HG02678 (cell line): ENCODE measurements around the gene DPF3.

Experiments used
- ATAC-seq: cut with Tn5 transposase; IDR thresholded peaks from one replicate; pipeline ENCODE4 v1.9.1; 2021; ENCODE audit warnings: mild to moderate bottlenecking, moderate library complexity; ENCODE audit not compliant: unreplicated experiment

DPF3 gene

DNA sequence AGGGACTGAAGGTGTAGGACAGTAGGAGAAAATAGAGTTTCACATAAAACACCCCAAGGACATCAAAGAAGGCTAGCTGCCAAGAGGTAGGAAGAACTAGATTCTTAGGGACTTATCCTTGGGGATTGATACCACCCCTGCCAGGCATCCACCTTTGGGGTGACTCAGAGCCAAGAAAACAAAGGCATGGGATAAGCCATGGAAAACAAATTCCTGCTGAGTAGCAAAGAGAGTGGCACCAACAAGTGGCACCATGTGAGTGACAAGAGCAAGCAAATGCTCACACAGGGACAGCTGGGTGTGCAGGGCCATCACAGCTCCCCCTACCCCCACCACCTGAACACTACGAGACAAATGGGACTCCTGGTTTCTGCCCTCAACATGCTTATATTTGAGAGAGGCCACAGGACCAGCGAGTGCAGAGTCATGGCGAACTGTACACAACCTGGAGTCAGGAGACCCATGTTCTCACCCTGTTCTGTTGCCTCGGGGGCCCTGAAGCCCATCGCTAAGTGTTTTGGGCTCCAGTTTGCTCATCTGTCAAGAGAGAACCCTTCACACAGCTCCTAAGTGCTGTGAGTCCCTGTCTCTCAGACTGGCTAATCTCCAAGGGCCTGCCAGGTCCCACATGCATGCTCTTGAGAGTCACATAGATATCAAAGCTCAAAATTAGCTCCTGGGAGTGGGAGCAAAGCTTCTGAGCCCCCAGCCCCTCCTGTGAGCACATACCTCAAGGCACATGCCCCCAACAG lies 91.9 kb downstream of the DPF3 start:
- no peak for ATAC-seq

DNA sequence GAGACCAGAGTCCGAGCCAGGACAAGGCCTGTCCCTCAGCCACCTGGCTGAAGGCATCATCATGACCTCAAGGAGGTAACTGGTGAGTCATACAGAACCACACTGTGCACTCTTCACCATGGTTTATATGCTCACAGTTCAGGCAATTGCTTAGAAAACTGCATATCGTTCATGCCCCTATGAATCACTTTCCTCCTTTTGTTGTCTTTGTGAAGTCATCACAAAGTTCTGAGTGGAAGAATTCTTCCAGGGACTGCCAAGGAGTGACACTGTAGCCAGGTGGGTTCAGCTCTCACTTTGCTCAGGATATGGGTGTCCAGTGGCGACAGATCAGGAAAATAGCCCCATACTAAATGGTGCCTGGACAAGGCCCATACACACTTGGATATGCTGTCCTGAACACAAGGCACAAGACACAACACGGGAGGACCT lies 92.5 kb downstream of the DPF3 start:
- no peak for ATAC-seq

DNA sequence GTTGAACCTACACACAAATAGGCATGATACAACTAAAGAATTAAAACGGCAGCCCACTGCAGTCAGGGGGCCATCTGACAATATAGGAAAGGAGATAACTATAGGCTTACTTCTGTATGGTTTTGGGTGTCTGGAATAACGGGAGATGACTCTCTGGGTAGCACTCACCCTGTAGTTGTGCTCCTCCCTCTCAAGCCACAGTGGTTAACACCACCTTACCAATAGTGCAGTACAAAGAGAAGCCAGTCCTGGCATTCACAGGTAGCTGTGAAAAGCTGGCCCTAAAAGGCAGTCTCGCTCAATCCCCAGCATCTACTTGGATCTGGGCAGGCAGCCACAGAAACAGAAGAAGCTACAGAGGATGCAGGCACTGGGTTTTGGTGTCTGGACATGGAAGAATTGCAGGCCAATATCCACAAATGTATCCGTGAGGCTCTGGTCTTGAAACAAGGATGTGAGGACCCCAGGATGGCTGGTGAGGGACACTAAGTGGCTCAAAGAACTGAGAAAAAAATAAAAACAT lies 93.0 kb downstream of the DPF3 start:
- ATAC-seq, result no peak

DNA sequence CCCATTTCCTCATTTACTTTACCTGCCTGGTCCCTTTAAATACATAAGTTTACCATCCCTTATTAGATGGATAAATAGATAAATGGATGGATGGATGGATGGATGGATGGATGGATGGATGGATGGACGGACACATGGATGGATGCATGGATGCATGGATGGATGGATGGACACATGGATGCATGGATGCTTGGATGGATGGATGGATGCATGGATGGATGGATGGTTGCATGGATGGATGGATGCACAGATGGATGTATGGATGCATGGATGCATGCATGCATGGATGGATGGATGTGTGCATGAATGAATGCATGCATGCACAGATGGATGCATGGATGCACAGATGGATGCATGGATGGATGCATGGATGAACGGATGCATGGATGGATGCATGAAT lies 93.6 kb downstream of the DPF3 start:
- no peak for ATAC-seq

DNA sequence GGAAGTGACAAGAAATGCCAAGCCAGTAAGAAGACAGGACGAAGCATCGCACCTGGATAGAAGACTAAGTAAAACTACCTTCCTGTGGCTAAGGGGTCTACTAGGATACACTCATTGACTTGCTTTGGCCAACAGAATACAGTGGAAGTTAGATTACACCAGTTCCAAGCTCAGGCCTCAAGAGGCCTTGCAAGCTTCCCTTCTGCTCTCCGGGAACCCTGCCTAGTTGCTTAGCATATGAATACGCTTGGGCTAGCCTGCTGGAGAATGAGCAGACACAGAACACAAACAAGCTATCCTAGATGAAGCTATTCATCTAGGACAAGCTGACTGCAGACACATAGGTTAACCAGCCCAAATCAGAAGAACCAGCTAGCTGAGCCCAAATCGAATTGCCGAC lies 97.0 kb downstream of the DPF3 start:
- ATAC-seq, result no peak

DNA sequence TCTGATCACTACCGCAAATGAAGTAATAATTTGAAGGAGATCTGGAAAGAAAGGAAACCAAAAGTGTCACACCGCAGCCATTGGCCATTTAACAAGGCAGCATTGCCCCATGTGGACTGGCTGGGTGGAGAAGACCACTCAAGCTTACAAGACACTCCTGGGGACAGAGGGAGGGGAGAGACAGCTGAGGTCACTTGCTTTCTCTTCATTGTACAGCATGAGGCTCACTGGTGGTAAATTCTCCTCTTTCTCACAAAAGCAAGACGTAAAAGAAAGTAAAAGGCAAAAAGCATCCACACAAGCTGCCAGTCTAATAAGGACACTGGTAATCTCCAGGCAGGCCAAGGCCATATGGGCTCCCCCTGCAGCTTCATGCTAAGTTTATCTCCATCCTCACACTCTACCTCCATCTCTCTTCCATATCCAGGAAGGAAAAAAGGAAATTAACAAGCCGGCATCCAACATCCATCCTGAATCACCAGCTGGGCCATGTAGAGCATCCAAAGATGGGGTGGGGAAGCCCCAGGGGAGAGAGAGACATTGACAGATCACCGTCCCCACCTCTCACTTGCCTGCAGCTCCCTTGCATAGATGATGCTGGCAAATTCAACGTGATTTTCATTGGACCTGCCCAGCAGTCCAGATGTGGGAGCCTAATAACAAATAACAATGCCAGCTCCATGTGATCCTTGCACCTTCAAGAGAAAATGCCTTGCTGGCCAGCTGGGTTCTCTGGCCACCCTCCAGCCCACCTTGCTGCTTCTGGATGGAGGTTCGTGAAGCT lies 100.6 kb downstream of the DPF3 start:
- no peak for ATAC-seq

DNA sequence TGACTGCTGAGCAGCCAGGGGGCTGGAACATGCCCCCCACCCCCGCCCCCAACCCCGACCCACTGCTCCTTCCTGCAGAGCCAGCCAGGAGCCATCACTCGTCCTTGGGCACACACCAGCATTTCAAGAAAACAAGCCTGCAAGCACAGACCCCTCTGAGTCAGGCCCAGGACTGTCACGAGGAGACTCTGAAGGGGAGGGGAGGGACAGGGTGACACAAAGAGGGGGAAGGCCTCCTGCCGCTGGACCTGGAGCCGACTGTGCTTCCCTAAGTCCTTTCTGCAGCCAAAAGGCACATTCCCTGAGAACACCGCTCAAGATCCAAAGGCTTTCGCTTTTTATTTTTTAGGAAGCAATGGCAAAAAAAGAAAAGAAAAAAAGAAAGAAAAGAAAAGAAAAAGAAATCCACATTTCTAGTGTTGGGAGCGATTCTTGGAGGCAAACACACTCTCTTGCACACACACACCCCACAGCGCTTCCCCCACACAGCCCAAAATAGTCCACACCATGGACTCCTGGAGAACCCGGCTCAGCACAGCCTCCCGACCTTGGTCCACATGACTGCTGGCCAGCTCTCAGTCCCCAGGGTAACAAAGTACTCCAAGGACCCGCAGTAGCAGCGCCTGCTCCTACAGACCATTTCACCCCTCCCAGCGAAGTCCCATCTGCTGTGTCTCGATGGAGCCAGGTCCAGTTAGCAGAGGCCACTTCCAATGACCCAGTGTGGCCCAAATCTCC lies 101.7 kb downstream of the DPF3 start:
- no peak for ATAC-seq

DNA sequence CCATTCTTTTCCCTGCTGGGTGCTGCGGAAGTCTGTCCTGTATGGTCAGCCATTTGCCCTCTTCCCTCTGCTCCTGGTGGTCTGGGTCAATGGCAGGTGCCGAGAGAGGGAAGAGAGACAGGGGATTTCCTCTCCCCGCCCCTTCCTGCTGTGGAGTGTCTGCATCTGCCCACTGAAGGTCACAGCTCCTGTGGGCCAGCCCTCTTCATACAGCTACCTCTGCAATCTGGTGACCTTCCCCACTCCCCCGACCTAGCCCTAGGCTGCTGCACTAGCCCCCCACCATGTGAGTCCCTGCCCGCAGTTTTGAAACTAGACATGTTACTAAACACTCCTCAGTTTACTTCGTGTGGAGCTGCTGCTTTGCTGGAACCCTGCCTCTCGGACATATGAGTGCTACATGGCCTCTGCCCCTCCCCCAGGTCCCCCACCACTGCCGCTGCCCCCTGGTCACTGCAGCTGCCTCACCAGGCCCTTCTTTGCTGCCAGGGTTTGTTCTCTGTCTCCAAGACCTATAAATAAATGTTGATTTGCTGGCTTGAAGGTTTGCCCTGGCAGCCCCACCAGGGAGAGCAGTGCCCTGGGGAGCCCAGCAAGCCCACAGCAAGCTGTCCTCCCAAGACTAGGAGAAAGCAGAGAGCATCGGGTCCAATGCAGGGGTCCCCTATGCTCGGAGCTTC lies 102.9 kb downstream of the DPF3 start:
- no peak for ATAC-seq

DNA sequence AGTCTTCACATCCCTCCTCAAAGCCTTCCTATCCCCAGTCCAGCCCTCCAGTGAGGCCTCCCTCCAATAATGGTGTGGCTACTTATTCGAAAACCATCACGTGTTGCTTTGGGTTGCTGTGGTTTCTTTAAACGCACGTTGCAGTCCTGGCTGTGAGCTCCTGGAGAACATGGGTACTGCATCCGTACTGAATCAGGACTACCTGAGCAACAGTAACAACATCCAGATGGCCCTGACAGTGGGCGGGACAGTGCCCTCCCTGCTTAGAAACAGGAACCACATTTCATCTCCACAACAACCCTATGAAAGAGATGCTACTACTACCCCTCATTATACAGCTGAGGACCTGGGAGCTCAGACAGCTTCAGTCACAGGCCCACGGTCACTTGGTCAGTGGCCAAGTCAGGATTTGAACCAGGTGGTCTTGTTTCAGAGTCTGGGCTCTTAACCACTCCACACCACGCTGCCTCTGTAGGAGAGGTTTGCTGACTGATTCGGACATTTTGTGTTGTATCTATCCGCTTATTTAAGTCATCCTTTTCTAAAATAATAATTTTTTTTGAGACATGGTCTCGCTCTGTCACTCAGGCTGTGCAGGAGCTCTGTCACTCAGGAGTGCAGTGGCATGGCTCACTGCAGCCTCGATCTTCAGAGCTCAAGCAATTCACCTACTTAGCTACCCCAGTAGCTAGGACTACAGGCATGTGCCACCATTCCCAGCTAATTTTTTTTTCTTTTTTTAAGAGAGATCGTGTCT lies 104.8 kb downstream of the DPF3 start:
- ATAC-seq, result no peak

DNA sequence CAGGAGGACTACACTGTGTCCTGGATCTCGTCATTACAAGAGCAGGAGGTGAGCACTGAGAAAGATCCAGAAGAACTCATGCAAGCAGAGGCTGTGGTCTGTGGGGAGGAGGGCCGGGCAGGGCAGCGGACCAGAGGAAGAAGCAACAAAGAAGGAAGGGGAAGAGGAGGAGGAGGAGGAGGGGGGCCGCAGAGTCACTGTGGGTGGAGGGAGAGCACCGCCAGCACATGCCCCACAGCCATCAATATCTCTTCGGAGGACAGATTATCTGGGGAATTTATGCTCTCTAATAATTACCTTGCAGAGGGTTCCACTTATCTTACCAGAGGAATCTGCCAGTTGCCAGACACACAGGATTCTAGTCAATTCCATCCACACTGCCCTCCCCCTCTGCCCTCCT lies 105.6 kb downstream of the DPF3 start:
- no peak for ATAC-seq

DNA sequence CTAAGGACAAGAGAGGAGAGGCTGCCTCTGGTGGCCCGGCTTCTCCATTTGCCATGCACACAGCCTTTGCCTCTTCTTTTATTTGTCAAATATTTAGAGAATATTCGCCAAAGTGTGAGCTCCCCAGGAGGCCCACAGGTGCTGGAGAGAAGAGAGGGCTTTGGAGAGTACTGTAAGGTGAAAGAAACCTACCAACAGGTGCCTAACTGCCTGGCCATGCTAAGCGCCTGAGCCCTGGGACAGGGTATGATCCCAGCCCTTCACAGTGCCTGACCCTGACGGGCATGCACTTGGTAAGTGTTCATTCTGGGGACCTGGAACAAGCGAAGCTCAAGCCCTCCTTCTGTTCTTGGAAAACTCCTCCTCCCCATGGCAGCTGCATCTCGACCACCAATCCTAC lies 106.1 kb downstream of the DPF3 start:
- ATAC-seq, result no peak

DNA sequence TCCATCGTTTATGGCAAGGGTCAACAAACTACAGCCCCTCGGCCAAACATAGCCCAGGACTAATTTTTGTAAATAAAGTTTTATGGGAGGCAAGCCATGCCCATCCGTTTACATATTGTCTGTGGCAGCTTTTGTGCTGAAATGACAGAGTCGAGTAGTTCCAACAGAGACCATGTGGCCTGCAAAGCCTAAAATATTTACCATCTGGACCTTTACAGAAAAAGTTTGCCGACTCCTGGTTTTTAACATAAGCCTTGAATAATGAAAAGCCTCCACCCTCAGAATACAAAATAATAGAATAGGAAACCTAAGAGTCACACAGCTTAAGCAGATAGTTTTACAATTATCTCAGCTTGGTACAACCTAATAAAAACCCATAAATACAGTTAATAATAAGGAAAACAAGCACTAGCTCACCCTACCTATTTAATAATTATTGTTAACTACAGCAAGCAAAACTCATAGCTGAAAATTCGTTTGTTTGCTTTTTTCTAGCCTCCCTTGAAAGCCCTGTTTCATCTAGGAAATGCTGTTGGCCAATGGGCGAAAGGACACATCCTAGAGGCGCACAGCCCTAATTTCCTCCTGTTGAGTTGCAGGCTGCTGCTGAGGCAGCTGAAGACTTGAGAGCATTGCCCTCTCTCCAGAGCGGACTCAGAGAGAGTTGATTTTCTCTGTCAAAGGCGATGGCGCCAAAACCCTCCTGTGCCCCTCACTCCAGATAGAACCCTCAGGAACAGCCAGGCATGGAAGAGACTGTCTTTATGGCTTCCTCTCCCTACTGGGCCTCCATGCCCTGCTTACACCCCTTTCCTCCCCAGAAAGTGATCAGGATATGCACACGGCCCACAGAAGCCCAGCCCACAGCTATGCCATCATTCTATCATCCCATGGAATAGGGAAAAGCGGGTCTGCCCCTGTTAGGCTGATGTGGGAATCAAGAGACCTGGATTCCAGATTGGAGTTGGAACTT lies 107.2 kb downstream of the DPF3 start:
- no peak for ATAC-seq

DNA sequence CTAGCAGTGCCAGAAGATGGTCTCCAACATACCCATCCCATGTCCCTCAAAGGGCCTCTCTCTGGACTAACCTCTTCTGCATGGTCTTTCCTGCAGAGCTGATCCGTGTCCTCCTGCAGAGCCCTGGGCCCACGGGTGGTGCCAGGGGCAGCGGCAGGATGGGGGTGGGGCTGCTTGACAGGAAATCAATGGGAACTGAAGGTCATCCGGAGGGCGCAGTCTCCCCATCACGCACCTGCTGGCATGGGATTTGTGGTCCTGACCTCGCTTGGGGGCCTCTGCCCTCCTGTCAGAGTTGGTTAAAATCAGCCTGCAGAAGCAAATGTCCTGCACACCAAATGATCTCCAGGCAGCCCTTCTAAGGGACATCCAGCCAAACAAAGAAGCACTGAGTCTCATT lies 110.2 kb downstream of the DPF3 start:
- ATAC-seq, result no peak

DNA sequence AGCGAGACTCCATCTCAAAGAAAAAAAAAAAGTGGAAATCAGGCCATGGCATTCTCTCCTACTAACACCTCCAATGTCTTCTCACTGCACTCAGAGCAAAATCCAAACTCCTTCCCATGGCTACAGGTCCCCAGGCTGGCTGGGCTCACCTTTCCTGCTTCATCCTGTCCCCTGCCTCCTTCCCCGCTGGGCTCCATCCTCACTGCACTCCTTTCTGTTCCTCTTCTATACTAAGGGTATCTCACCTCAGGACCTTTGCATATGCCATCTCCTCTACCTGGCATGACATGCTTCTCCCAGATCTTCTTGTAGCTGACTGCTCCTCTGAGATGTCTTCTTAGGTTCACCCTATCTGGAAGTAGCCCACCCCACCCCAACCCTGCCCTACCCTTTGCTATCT lies 111.1 kb downstream of the DPF3 start:
- ATAC-seq, result no peak

DNA sequence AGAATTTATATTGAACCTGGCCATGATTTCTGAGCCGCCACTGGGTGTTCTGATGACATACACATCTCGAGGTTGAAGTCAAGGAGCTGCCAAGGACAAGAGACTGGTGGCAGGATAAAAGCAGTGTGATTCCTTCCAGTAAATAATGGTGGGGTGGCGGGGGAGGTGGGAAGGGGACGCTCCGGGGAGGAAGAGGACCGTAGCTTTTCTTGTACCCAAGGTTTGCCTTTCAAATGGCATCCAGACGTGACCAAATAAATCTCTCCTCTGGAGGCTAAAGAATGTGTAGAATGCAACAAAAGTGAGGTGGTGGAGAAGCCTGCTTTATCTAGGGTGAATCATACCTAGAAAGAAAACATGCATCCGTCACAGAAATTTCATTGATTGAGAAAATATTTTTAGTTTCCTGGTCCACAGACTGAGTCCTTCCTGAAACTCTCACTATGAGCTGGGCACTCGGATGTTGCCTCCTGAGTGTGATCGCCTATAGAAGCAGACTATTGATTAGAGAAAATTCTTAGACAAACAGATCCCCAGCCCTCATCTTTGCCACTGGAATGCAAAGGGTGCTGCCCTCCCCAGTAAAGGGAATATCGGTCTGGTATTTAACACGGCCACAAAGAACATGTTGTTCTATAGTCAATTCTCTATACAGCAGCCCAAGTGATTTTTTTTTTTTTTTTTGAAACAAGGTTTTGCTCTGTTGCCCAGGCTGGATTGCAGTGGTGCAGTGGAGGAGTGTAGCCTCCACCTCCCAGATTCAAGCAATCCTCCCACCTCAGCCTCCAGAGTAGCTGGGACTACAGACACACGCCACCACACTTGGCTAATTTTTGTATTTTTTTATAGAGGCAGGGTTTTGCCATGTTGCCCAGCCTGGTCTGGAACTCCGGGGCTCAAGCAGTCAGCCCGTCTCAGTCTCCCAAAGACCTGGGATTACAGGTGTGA lies 112.1 kb downstream of the DPF3 start:
- no peak for ATAC-seq

DNA sequence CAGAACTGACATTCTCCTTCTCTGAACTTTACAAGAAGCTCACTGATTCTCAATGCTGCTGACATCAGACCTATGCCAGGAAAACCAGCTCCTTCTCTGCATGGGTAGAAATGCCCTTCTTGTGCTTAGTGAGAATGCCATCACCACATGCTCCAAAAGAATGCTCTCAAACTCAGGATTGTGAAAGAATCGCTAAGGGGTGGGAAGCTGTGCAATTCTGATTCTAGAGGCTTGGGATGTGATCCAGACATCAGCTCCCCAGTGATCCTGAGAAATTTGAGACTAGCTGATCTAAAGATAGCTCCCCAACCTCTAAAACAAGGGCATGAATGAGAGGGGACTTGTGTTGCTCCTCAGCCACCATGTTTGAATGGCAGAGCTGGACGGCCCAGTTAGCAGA lies 113.2 kb downstream of the DPF3 start:
- no peak for ATAC-seq

DNA sequence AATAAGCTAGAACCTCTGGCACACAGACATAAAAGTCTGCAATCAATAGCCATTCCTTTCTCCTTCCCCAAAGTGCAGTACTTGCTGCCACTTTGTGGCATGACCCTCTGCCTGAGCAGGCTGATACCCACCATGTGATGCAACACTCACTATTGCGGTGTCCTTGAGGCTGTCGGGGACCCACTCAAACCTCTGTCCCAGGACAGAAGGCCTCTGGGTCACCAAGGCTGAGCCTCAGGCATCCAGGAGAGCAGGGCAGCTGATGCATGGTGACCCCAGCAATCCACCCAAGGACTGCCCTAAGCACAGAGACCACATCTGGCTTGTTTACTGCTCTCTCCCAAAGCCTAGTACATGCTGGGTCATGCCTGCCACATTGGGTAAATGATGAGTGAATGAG lies 114.2 kb downstream of the DPF3 start:
- no peak for ATAC-seq

DNA sequence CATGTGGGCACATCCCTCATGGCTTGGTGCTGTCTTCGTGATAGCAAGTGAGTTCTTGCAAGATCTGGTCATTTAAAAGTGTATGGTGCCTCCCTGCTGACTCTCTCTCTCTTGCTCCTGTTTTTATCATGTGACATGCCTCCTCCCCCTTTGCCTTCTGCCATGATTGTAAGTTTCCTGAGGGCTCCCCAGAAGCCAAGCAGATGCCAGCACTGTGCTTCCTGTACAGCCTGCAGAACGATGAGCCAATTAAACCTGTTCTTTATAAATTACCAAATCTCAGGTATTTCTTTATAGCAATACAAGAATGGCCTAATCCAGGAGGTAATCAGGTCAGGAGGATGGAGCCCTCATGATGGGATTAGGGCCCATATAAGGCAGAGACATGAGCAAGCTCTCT lies 116.3 kb downstream of the DPF3 start:
- no peak for ATAC-seq
